H9 (cell line): ENCODE data around the gene PPM1B. TPM values are rescaled to one million over a fixed set of nuclear protein-coding genes. Genes with fewer than 3 reads are reported as not detected.
A peak's percentile ranks its signal among the peaks of the same experiment; 100 is the strongest.

Experiments used
- DNase-seq: peaks from one replicate; pipeline ENCODE4 v3.0.0-alpha.2; 2017
- H2AFZ ChIP-seq: one replicate; pipeline ENCODE4 v1.6.1; 2013; ENCODE audit warnings: mild to moderate bottlenecking, low read length, control low read depth, moderate library complexity
- H2AK5ac ChIP-seq: 2 replicates; pipeline ENCODE4 v1.6.1; 2013; ENCODE audit warnings: low read length, control low read depth, mixed read lengths; ENCODE audit not compliant: insufficient read length
- H2BK120ac ChIP-seq: one replicate; pipeline ENCODE4 v1.6.1; 2013; ENCODE audit warnings: low read depth, mild to moderate bottlenecking, low read length, control low read depth, inconsistent platforms; ENCODE audit not compliant: poor library complexity, severe bottlenecking
- H2BK12ac ChIP-seq: 2 replicates; pipeline ENCODE4 v1.6.1; 2013; ENCODE audit warnings: low read length, control low read depth, mixed read lengths, low read depth; ENCODE audit not compliant: insufficient read length
- H2BK15ac ChIP-seq: 2 replicates; pipeline ENCODE4 v1.6.1; 2013; ENCODE audit warnings: low read depth, low read length, control low read depth
- H2BK20ac ChIP-seq: one replicate; pipeline ENCODE4 v1.6.1; 2013; ENCODE audit warnings: low read depth, mild to moderate bottlenecking, low read length, control low read depth, inconsistent platforms; ENCODE audit not compliant: poor library complexity, severe bottlenecking
- H2BK5ac ChIP-seq: 2 replicates; pipeline ENCODE4 v1.6.1; 2013; ENCODE audit warnings: low read length, control low read depth, mixed read lengths; ENCODE audit not compliant: insufficient read length
- H3K14ac ChIP-seq: 2 replicates; pipeline ENCODE4 v1.6.1; 2013; ENCODE audit warnings: low read length, control low read depth; ENCODE audit not compliant: insufficient read depth
- H3K18ac ChIP-seq: 2 replicates; pipeline ENCODE4 v1.6.1; 2013; ENCODE audit warnings: low read depth, mild to moderate bottlenecking, mixed read lengths, low read length, control low read depth; ENCODE audit not compliant: insufficient read length
- H3K23ac ChIP-seq: 2 replicates; pipeline ENCODE4 v1.6.1; 2013; ENCODE audit warnings: low read length, control low read depth, mixed read lengths, low read depth; ENCODE audit not compliant: insufficient read length
- H3K23me2 ChIP-seq: 2 replicates; pipeline ENCODE4 v1.6.1; 2013; ENCODE audit warnings: low read depth, mild to moderate bottlenecking, mixed read lengths, low read length, control low read depth; ENCODE audit not compliant: insufficient read length, poor library complexity, severe bottlenecking
- H3K27ac ChIP-seq: 2 replicates; pipeline ENCODE4 v1.5.1; 2013; ENCODE audit warnings: low read length, control low read depth, mixed read lengths, low read depth; ENCODE audit not compliant: insufficient read length
- H3K27me3 ChIP-seq: 2 replicates; pipeline ENCODE4 v1.6.1; 2013; ENCODE audit warnings: low read length, control low read depth, inconsistent platforms; ENCODE audit not compliant: insufficient read depth
- H3K4ac ChIP-seq: 2 replicates; pipeline ENCODE4 v1.6.1; 2013; ENCODE audit warnings: low read depth, mild to moderate bottlenecking, control low read depth, inconsistent platforms, low read length, moderate library complexity
- H3K4me1 ChIP-seq: 2 replicates; pipeline ENCODE4 v1.6.1; 2013; ENCODE audit warnings: low read length, control low read depth, inconsistent platforms; ENCODE audit not compliant: insufficient read depth
- H3K4me2 ChIP-seq: 2 replicates; pipeline ENCODE4 v1.6.1; 2013; ENCODE audit warnings: low read length, control low read depth, mixed read lengths; ENCODE audit not compliant: insufficient read length, insufficient read depth
- H3K56ac ChIP-seq: 2 replicates; pipeline ENCODE4 v1.6.1; 2013; ENCODE audit warnings: low read depth, mild to moderate bottlenecking, mixed read lengths, low read length, control low read depth; ENCODE audit not compliant: insufficient read length
- H3K79me1 ChIP-seq: 2 replicates; pipeline ENCODE4 v1.6.1; 2013; ENCODE audit warnings: low read depth, mild to moderate bottlenecking, moderate library complexity, low read length, control low read depth, inconsistent platforms; ENCODE audit not compliant: insufficient read depth, poor library complexity, severe bottlenecking
- H3K79me2 ChIP-seq: 2 replicates; pipeline ENCODE4 v1.6.1; 2013; ENCODE audit warnings: low read length, control low read depth, inconsistent platforms; ENCODE audit not compliant: insufficient read depth
- H3K9ac ChIP-seq: 2 replicates; pipeline ENCODE4 v1.6.1; 2013; ENCODE audit warnings: low read length, control low read depth, mixed read lengths; ENCODE audit not compliant: insufficient read length; ENCODE audit errors: extremely low read depth
- H3K9me3 ChIP-seq: one replicate; pipeline ENCODE4 v1.6.1; 2013; ENCODE audit warnings: low read depth, low read length, inconsistent platforms; ENCODE audit not compliant: control insufficient read depth
- H3T11ph ChIP-seq: one replicate; pipeline ENCODE4 v1.6.1; 2013; ENCODE audit warnings: mild to moderate bottlenecking, low read length, control low read depth, inconsistent platforms
- H4K20me1 ChIP-seq: one replicate; pipeline ENCODE4 v1.6.1; 2013; ENCODE audit not compliant: control insufficient read depth, insufficient read length, insufficient read depth
- H4K5ac ChIP-seq: 2 replicates; pipeline ENCODE4 v1.6.1; 2013; ENCODE audit warnings: low read depth, mild to moderate bottlenecking, mixed read lengths, low read length, control low read depth; ENCODE audit not compliant: insufficient read length
- H4K8ac ChIP-seq: replicated peaks from 2 replicates; pipeline ENCODE4 v1.6.1; 2013; ENCODE audit warnings: low read length, control low read depth, mixed read lengths, low read depth; ENCODE audit not compliant: insufficient read length
- H4K91ac ChIP-seq: 2 replicates; pipeline ENCODE4 v1.6.1; 2013; ENCODE audit warnings: low read depth, mild to moderate bottlenecking, moderate library complexity, mixed read lengths, low read length, control low read depth; ENCODE audit not compliant: insufficient read length
- H3K27ac Mint-ChIP-seq, 3 experiments: 2 replicates in 2 of 3; 3 replicates in 1 of 3; pipeline ENCODE4 v1.8.0; 2020 to 2021; ENCODE audit warnings: mixed read lengths in 3 of 3, mild to moderate bottlenecking in 1 of 3, moderate library complexity in 1 of 3
- H3K27me3 Mint-ChIP-seq: 2 replicates; pipeline ENCODE4 v1.8.0; 2021; ENCODE audit warnings: low read depth, mild to moderate bottlenecking, moderate library complexity, mixed read lengths
- H3K36me3 Mint-ChIP-seq, 3 experiments: 2 replicates in 2 of 3; 3 replicates in 1 of 3; pipeline ENCODE4 v1.8.0; 2020 to 2021; ENCODE audit warnings: low read depth in 3 of 3, mixed read lengths in 3 of 3; ENCODE audit not compliant: insufficient read depth in 1 of 3
- H3K4me1 Mint-ChIP-seq, 2 experiments: 2 replicates each; pipeline ENCODE4 v1.8.0; 2020; ENCODE audit warnings: mixed read lengths in 2 of 2
- H3K4me3 Mint-ChIP-seq, 2 experiments: 2 replicates in 1 of 2; 3 replicates in 1 of 2; pipeline ENCODE4 v1.8.0; 2020 to 2021; ENCODE audit warnings: mild to moderate bottlenecking in 2 of 2, mixed read lengths in 2 of 2, moderate library complexity in 1 of 2
- H3K9me3 Mint-ChIP-seq, 2 experiments: 2 replicates in 1 of 2; 3 replicates in 1 of 2; pipeline ENCODE4 v1.8.0; 2020; ENCODE audit warnings: mild to moderate bottlenecking in 2 of 2, mixed read lengths in 2 of 2, moderate library complexity in 1 of 2
- WGBS: extraction: QIAGEN DNeasy Blood & Tissue Kit; methylation state at CpG from one replicate; pipeline ENCODE4 v1.1.7; 2013; ENCODE audit warnings: missing lambda C conversion rate, low lambda C conversion rate, mixed read lengths; ENCODE audit not compliant: insufficient read length; ENCODE audit errors: extremely low coverage; 5-methylcytosine and 5-hydroxymethylcytosine counted together
- total RNA-seq: library from RNA; stranded (reverse); gene quantifications from 2 replicates; pipeline ENCODE4 v1.2.1, GENCODE V29; 2021
- TF ChIP-seq, protein P1 (sequence below): fragments of 200-600 bp; sonication (generic); conservative IDR thresholded peaks from 3 replicates; pipeline ENCODE4 v1.8.0; 2021; ENCODE audit warnings: antibody characterized with exemption, mild to moderate bottlenecking

PPM1B gene
- total RNA-seq, 1 experiment from 2014 or later: 156 TPM

DNA sequence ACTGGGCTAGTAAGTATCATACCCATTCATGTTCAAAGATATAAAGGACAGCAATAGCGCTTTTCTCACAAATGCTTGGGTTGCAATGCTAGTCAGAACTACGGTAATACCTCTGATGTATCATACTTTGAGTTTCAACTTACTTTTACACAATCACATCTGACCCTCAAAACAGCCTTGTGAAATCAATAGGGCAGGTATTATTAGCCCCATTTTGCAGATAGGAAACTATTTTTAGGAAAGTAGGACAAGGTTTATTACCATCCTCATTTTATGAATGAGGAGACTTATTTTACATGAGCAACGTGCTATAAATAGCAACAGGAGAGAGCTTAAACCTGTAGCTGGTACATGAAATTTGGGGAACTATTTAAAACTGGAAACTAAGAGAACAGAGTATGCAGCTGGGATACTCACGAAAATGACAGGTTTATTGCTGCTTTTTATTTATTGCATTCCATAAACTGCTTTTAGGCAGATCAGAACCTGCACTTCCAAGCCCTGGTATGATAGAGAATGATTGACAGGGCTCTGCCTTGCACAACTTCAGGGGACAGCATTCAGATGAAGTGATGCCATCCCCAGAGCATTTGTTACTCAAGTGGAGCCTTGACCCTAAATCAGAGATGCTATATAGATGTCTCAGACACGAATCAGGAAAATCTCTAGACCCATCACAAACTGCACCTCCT, 42.4 kb upstream of the PPM1B start:
- Mint-ChIP-seq H3K36me3 (peaks cover 0 to 2% (median 2%) of the 10 kb centered on the region in 3 experiments; a peak in 3 of 7 replicates), H3K27me3 (no peaks in the 10 kb centered on the region), H3K9me3 (peaks cover 2 to 4% of the 10 kb centered on the region in 2 experiments; a peak in 4 of 5 replicates), H3K27ac (peak overlapping the region in 1 of 3 experiments; percentile 49; a peak in 2 of 7 replicates), H3K4me1 (peaks cover 40 to 41% of the 10 kb centered on the region in 2 experiments), H3K4me3 (no peak overlapping the region)
- H4K91ac ChIP-seq: no peak overlapping the region
- no peaks in the 10 kb centered on the region for H3K23me2 ChIP-seq
- no peaks in the 10 kb centered on the region for H3K27me3 ChIP-seq
- H3K18ac ChIP-seq: no peak overlapping the region
- no peak overlapping the region for H3K4ac ChIP-seq
- no peaks in the 10 kb centered on the region for H4K20me1 ChIP-seq
- no peak overlapping the region for H3K14ac ChIP-seq
- no peak overlapping the region for H2BK20ac ChIP-seq
- H4K5ac ChIP-seq: no peak overlapping the region
- H3K56ac ChIP-seq: no peak overlapping the region
- H2BK120ac ChIP-seq: no peak overlapping the region
- H3K4me1 ChIP-seq: 0 out of 2 replicates have a peak, but pooled peaks cover 5% of the 10 kb centered on the region
- no peak overlapping the region for H2BK12ac ChIP-seq
- H2BK5ac ChIP-seq: no peak overlapping the region
- H3T11ph ChIP-seq: no peak overlapping the region
- H2AFZ ChIP-seq: no peak overlapping the region
- H2BK15ac ChIP-seq: no peak overlapping the region
- H4K8ac ChIP-seq: no peak overlapping the region
- H2AK5ac ChIP-seq: no peak overlapping the region
- no peak for DNase-seq
- H3K27ac ChIP-seq: no peak overlapping the region
- H3K9ac ChIP-seq: no peak overlapping the region
- H3K23ac ChIP-seq: no peak overlapping the region
- TF ChIP-seq, protein P1, sequence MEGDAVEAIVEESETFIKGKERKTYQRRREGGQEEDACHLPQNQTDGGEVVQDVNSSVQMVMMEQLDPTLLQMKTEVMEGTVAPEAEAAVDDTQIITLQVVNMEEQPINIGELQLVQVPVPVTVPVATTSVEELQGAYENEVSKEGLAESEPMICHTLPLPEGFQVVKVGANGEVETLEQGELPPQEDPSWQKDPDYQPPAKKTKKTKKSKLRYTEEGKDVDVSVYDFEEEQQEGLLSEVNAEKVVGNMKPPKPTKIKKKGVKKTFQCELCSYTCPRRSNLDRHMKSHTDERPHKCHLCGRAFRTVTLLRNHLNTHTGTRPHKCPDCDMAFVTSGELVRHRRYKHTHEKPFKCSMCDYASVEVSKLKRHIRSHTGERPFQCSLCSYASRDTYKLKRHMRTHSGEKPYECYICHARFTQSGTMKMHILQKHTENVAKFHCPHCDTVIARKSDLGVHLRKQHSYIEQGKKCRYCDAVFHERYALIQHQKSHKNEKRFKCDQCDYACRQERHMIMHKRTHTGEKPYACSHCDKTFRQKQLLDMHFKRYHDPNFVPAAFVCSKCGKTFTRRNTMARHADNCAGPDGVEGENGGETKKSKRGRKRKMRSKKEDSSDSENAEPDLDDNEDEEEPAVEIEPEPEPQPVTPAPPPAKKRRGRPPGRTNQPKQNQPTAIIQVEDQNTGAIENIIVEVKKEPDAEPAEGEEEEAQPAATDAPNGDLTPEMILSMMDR: no peak
- H3K9me3 ChIP-seq: no peaks in the 10 kb centered on the region
- no CpG with 5 or more reads among the region's 5 CpGs for WGBS
- H3K79me1 ChIP-seq: no peaks in the 10 kb centered on the region
- no peak overlapping the region for H3K4me2 ChIP-seq
- no peaks in the 10 kb centered on the region for H3K79me2 ChIP-seq
